K562 (cell line): ENCODE data around the gene OTULIN. TPM values are rescaled to one million over a fixed set of nuclear protein-coding genes. Genes with fewer than 3 reads are reported as not detected.
A peak's percentile ranks its signal among the peaks of the same experiment; 100 is the strongest.

Experiments used
- CREM ChIP-seq: IDR thresholded peaks from 2 replicates; pipeline ENCODE4 v1.6.1; 2014; ENCODE audit warnings: antibody characterized with exemption, low read depth
- NR2C2 ChIP-seq, 2 experiments: fragments of 200-800 bp in 1 of 2; sonication (Bioruptor generic) in 1 of 2; sonication (generic) in 1 of 2; formaldehyde crosslinking in 1 of 2; IDR thresholded peaks; 2 replicates each; pipeline versions ENCODE4 v1.6.1 to v1.8.0; 2016 to 2022; ENCODE audit warnings: mild to moderate bottlenecking in 1 of 2, missing compliant biosample characterization in 1 of 2, missing genetic modification characterization in 1 of 2, missing genetic modification reagents in 1 of 2
- RBM17 ChIP-seq: fragments of 200-400 bp; formaldehyde crosslinking; IDR thresholded peaks from 2 replicates; pipeline ENCODE4 v1.6.1; 2017; ENCODE audit warnings: low read depth, mild to moderate bottlenecking, low read length, borderline replicate concordance
- RNF2 ChIP-seq: sonication (generic); IDR thresholded peaks from 2 replicates; pipeline ENCODE4 v1.6.1; 2016
- SLC30A9 ChIP-seq: fragments of 250-450 bp; sonication (Bioruptor Pico); IDR thresholded peaks from 2 replicates; pipeline ENCODE4 v1.8.0; 2022; ENCODE audit warnings: mild to moderate bottlenecking, moderate library complexity
- TGIF2 ChIP-seq: sonication (generic); formaldehyde crosslinking; IDR thresholded peaks from 2 replicates; pipeline ENCODE4 v1.8.1; 2022; ENCODE audit warnings: mild to moderate bottlenecking, missing genetic modification reagents, moderate library complexity
- ZFP1 ChIP-seq: fragments of 450-650 bp; formaldehyde crosslinking; IDR thresholded peaks from 2 replicates; pipeline ENCODE4 v1.4.0; 2020; ENCODE audit warnings: mild to moderate bottlenecking, mixed read lengths
- ZNF23 ChIP-seq: fragments of 250-450 bp; sonication (Bioruptor Pico); IDR thresholded peaks from 2 replicates; pipeline ENCODE4 v1.4.0; 2020; ENCODE audit warnings: mild to moderate bottlenecking
- ZNF778 ChIP-seq: fragments of 450-650 bp; formaldehyde crosslinking; IDR thresholded peaks from 2 replicates; pipeline ENCODE4 v1.4.0; 2020; ENCODE audit warnings: mild to moderate bottlenecking, moderate library complexity
- polyA plus RNA-seq, 8 experiments: library from polyadenylated mRNA; depleted of rRNA in 4 of 8; stranded (reverse) in 5 of 8; unstranded in 3 of 8; fragments of >200 nt; fragmentation: Nextera tagmentation in 2 of 8; fragmentation: Illumina TruSeq in 1 of 8; extraction: Ambion mirVana in 2 of 8; extraction: Trizol in 1 of 8; gene quantifications; 2 replicates each; pipeline versions ENCODE4 v1.2.1 to v1.2.3, GENCODE V29; 2011 to 2014; ENCODE audit warnings: inconsistent platforms in 1 of 8, missing spikeins in 1 of 8
- total RNA-seq, 7 experiments: library from RNA; depleted of rRNA in 6 of 7; stranded (reverse); fragments of >200 nt in 6 of 7; fragmentation: Illumina TruSeq in 2 of 7; extraction: Trizol in 2 of 7; gene quantifications; 2 replicates each; pipeline versions ENCODE4 v1.2.1 to v1.2.3, GENCODE V29; 2011 to 2021; ENCODE audit warnings: low replicate concordance in 1 of 7
- TF ChIP-seq, protein P1 (sequence below): sonication (generic); formaldehyde crosslinking; IDR thresholded peaks from 2 replicates; pipeline ENCODE4 v1.8.0; 2022; ENCODE audit warnings: mild to moderate bottlenecking, missing genetic modification reagents
- TF ChIP-seq, protein P2 (sequence below): fragments of 250-450 bp; sonication (Bioruptor Pico); IDR thresholded peaks from 2 replicates; pipeline ENCODE4 v1.4.0; 2020
- TF ChIP-seq, protein P3 (sequence below), 2 experiments: IDR thresholded peaks in 1 of 2; conservative IDR thresholded peaks in 1 of 2; 2 replicates each; pipeline ENCODE4 v1.6.1; 2016; ENCODE audit warnings: low read depth in 2 of 2, mild to moderate bottlenecking in 1 of 2, missing compliant biosample characterization in 1 of 2, missing genetic modification characterization in 1 of 2, moderate library complexity in 1 of 2
- TF ChIP-seq, protein P4 (sequence below): fragments of 250-450 bp; sonication (Bioruptor Pico); IDR thresholded peaks from 2 replicates; pipeline ENCODE4 v1.9.0; 2021; ENCODE audit warnings: mild to moderate bottlenecking
- TF ChIP-seq, protein P5 (sequence below): fragments of 450-650 bp; IDR thresholded peaks from 2 replicates; pipeline ENCODE4 v1.6.1; 2017; ENCODE audit warnings: mild to moderate bottlenecking, moderate library complexity

The OTULIN gene
- total and polyA plus RNA-seq, 9 of the 15 experiments (the other 6 are each of a cell fraction or from before 2014, with no cell fraction given), result 3.3 to 33.6 (median 20.1) TPM

DNA sequence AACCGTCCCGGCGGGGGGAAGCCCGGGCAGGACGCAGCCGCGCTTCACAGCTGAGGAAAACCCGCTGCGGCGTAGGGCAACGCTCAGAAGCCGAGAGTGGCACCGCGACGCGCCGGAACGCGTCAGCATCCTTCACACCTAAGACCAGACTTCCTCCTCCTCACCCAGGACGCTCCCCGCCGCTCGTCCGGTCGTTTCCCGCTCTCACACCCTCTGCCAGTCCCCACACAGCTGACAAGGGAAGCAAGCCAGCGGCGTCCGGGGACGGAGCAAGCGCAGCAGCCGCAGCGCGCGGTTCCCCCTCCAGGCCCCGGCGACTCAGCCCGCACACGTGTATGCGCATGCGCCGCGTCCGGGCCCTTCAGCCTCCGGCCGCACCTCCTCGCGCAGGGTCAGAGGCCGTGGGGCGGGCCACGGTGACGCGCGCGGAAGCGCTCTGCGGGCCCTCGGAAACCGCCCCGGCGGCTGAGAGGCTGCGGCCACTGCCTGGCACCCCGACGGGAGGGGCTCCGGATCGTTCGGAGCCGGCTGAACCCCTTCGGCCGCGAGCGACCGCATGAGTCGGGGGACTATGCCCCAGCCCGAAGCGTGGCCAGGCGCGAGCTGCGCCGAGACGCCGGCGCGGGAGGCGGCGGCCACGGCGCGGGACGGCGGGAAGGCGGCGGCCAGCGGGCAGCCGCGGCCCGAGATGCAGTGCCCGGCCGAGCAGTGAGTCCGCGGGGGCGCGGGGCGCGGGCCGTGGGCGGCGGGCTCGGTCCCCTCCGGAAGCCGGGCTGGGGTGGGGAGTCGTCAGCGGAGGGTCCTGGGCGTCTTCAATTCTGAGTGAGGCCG is at the start of gene OTULIN (continued):
- TF ChIP-seq, protein P1, sequence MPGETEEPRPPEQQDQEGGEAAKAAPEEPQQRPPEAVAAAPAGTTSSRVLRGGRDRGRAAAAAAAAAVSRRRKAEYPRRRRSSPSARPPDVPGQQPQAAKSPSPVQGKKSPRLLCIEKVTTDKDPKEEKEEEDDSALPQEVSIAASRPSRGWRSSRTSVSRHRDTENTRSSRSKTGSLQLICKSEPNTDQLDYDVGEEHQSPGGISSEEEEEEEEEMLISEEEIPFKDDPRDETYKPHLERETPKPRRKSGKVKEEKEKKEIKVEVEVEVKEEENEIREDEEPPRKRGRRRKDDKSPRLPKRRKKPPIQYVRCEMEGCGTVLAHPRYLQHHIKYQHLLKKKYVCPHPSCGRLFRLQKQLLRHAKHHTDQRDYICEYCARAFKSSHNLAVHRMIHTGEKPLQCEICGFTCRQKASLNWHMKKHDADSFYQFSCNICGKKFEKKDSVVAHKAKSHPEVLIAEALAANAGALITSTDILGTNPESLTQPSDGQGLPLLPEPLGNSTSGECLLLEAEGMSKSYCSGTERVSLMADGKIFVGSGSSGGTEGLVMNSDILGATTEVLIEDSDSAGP, result no peak
- TF ChIP-seq CREM (peak; percentile 77), RNF2 (peak; percentile 67; the same call in 1 of the 2 replicates), RBM17 (no peak), NR2C2 (CRISPR knock-in tag; IDR thresholded peaks at IDR 0.05) (peak; percentile 95), NR2C2 (tag; IDR thresholded peaks at IDR 0.05) (peak; percentile 99), ZFP1 (no peak), SLC30A9 (no peak), ZNF23 (CRISPR knock-in tag) (no peak), ZNF778 (no peak), TGIF2 (no peak)
- TF ChIP-seq, protein P2, sequence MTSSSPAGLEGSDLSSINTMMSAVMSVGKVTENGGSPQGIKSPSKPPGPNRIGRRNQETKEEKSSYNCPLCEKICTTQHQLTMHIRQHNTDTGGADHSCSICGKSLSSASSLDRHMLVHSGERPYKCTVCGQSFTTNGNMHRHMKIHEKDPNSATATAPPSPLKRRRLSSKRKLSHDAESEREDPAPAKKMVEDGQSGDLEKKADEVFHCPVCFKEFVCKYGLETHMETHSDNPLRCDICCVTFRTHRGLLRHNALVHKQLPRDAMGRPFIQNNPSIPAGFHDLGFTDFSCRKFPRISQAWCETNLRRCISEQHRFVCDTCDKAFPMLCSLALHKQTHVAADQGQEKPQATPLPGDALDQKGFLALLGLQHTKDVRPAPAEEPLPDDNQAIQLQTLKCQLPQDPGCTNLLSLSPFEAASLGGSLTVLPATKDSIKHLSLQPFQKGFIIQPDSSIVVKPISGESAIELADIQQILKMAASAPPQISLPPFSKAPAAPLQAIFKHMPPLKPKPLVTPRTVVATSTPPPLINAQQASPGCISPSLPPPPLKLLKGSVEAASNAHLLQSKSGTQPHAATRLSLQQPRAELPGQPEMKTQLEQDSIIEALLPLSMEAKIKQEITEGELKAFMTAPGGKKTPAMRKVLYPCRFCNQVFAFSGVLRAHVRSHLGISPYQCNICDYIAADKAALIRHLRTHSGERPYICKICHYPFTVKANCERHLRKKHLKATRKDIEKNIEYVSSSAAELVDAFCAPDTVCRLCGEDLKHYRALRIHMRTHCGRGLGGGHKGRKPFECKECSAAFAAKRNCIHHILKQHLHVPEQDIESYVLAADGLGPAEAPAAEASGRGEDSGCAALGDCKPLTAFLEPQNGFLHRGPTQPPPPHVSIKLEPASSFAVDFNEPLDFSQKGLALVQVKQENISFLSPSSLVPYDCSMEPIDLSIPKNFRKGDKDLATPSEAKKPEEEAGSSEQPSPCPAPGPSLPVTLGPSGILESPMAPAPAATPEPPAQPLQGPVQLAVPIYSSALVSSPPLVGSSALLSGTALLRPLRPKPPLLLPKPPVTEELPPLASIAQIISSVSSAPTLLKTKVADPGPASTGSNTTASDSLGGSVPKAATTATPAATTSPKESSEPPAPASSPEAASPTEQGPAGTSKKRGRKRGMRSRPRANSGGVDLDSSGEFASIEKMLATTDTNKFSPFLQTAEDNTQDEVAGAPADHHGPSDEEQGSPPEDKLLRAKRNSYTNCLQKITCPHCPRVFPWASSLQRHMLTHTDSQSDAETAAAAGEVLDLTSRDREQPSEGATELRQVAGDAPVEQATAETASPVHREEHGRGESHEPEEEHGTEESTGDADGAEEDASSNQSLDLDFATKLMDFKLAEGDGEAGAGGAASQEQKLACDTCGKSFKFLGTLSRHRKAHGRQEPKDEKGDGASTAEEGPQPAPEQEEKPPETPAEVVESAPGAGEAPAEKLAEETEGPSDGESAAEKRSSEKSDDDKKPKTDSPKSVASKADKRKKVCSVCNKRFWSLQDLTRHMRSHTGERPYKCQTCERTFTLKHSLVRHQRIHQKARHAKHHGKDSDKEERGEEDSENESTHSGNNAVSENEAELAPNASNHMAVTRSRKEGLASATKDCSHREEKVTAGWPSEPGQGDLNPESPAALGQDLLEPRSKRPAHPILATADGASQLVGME (CRISPR knock-in tag), result 0 out of 2 replicates have a peak, but pooled peaks have one; percentile 36
- TF ChIP-seq, protein P3, sequence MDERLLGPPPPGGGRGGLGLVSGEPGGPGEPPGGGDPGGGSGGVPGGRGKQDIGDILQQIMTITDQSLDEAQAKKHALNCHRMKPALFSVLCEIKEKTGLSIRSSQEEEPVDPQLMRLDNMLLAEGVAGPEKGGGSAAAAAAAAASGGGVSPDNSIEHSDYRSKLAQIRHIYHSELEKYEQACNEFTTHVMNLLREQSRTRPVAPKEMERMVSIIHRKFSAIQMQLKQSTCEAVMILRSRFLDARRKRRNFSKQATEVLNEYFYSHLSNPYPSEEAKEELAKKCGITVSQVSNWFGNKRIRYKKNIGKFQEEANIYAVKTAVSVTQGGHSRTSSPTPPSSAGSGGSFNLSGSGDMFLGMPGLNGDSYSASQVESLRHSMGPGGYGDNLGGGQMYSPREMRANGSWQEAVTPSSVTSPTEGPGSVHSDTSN (CRISPR knock-in tag; IDR thresholded peaks at IDR 0.05; ENCODE audit: low read depth), result no peak
- TF ChIP-seq, protein P3 (tag; conservative IDR thresholded peaks at IDR 0.05; ENCODE audit: low read depth), result no peak
- TF ChIP-seq, protein P4, sequence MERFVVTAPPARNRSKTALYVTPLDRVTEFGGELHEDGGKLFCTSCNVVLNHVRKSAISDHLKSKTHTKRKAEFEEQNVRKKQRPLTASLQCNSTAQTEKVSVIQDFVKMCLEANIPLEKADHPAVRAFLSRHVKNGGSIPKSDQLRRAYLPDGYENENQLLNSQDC (CRISPR knock-in tag), result 0 out of 2 replicates have a peak, but pooled peaks have one; percentile 21
- TF ChIP-seq, protein P5, sequence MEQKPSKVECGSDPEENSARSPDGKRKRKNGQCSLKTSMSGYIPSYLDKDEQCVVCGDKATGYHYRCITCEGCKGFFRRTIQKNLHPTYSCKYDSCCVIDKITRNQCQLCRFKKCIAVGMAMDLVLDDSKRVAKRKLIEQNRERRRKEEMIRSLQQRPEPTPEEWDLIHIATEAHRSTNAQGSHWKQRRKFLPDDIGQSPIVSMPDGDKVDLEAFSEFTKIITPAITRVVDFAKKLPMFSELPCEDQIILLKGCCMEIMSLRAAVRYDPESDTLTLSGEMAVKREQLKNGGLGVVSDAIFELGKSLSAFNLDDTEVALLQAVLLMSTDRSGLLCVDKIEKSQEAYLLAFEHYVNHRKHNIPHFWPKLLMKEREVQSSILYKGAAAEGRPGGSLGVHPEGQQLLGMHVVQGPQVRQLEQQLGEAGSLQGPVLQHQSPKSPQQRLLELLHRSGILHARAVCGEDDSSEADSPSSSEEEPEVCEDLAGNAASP, result no peak
